ENCODE measurements around the gene CTNNA2. TPM values are rescaled to one million over a fixed set of nuclear protein-coding genes. Genes with fewer than 3 reads are reported as not detected.

The CTNNA2 gene
- total and polyA plus RNA-seq, 2 of the 8 experiments (the other 6 are each of a cell fraction or from before 2014, with no cell fraction given): 3.9 to 9.0 TPM

DNA sequence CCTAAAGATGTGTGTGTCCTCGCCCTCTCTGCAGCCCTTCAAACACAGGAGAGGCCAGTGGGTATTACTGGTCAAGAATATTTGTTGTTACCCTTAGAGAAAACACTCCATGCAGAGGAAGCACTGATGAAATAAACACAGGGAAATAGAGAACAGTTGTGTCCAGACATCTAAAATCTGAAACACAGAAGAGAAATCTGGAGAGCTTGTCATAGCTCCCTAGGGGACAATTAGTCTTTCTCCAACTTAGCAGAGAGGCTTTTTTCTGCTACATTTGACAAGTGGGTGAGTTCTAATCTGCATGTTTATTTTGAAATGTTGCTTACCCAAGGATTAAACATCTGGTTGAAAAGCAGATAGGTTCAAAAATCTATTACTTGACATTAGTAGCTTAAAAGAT lies 190.1 kb downstream of the CTNNA2 start:
- H3K9ac ChIP-seq (replicated peaks in 1 of 4; ENCODE audit: extremely low read depth in 1 of 4, low read depth in 3 of 4, low read length in 3 of 4): no peak overlapping the region
- H4K8ac ChIP-seq (ENCODE audit: extremely low read depth, insufficient read depth, low read length): no peak overlapping the region
- no peaks in the 10 kb centered on the region for H3K79me1 ChIP-seq (ENCODE audit: low read depth, low read length)
- no peak overlapping the region for H3K23ac ChIP-seq (ENCODE audit: insufficient read length)
- no peak for TF ChIP-seq GABPA (IDR thresholded peaks at IDR 0.05; ENCODE audit: borderline replicate concordance, insufficient read depth, low read length)
- no peak for TF ChIP-seq ASH2L (IDR thresholded peaks at IDR 0.05; ENCODE audit: low read length)
- no peak for TF ChIP-seq CREB1 (IDR thresholded peaks at IDR 0.05)
- H3K4me1 ChIP-seq (replicated peaks in 1 of 4; ENCODE audit: control insufficient read depth in 3 of 4, insufficient read depth in 4 of 4, low read length in 3 of 4): no peaks in the 10 kb centered on the region
- no peaks in the 10 kb centered on the region for H3K27me3 ChIP-seq (replicated peaks in 1 of 4; ENCODE audit: control insufficient read depth in 3 of 4, extremely low read depth in 1 of 4, insufficient read depth in 3 of 4, low read length in 3 of 4)
- H2BK15ac ChIP-seq (ENCODE audit: low read length): no peak overlapping the region
- no peaks in the 10 kb centered on the region for H3K23me2 ChIP-seq (ENCODE audit: low read depth, low read length)
- H3K4ac ChIP-seq (replicated peaks; ENCODE audit: insufficient read length, low read depth, low read length): no peak overlapping the region
- no peaks in the 10 kb centered on the region for H4K20me1 ChIP-seq (replicated peaks in 1 of 2; ENCODE audit: control insufficient read depth in 1 of 2, insufficient read depth in 2 of 2, low read length in 2 of 2)
- no peak overlapping the region for H3K4me2 ChIP-seq (ENCODE audit: insufficient read depth in 1 of 2, low read depth in 2 of 2, low read length in 2 of 2)
- ChIA-PET CTCF (ENCODE audit: partially characterized antibody) (no interaction called here), POLR2A (ENCODE audit: partially characterized antibody) (no interaction called here)
- H4K91ac ChIP-seq (replicated peaks; ENCODE audit: insufficient read length, low read length): no peak overlapping the region
- no peak overlapping the region for H3K56ac ChIP-seq (replicated peaks; ENCODE audit: insufficient read length, low read depth, low read length)
- H4K5ac ChIP-seq (ENCODE audit: insufficient read length, low read depth, low read length): no peak overlapping the region
- no peaks in the 10 kb centered on the region for H3K36me3 ChIP-seq (ENCODE audit: control insufficient read depth in 2 of 4, insufficient read depth in 4 of 4, low read length in 3 of 4)
- no peaks in the 10 kb centered on the region for H3K9me3 ChIP-seq (ENCODE audit: insufficient read depth in 2 of 2, low read depth in 1 of 2, low read length in 1 of 2)
- no peak overlapping the region for H3K14ac ChIP-seq (ENCODE audit: insufficient read length)
- no peak overlapping the region for H3K27ac ChIP-seq (ENCODE audit: low read depth, low read length)
- no peak overlapping the region for H2BK5ac ChIP-seq (ENCODE audit: low read depth, low read length)
- no peak overlapping the region for H3K4me3 ChIP-seq (ENCODE audit: extremely low read depth in 1 of 4, insufficient read depth in 2 of 4, low read depth in 3 of 4, low read length in 4 of 4)
- no peak for FAIRE-seq
- no peak overlapping the region for H2AFZ ChIP-seq (ENCODE audit: low read length)
- no peak overlapping the region for H2BK12ac ChIP-seq (ENCODE audit: low read depth, low read length)
- H2BK20ac ChIP-seq (ENCODE audit: low read length): no peak overlapping the region
- no peak overlapping the region for H2AK5ac ChIP-seq (ENCODE audit: low read depth, low read length)
- no peak overlapping the region for H2BK120ac ChIP-seq (replicated peaks; ENCODE audit: low read depth, low read length)
- 95% methylated on average over 1 of the region's 1 CpG; no CpG with 5 or more reads in 1 of the 2 experiments for WGBS, 2 experiments (ENCODE audit: extremely low coverage in 1 of 2, insufficient coverage in 1 of 2, insufficient read length in 1 of 2, insufficient replicate concordance in 2 of 2, low coverage in 1 of 2, low lambda C conversion rate in 2 of 2, missing lambda C conversion rate in 1 of 2)
- no peaks in the 10 kb centered on the region for H3K79me2 ChIP-seq (ENCODE audit: control insufficient read depth in 1 of 2, insufficient read depth in 2 of 2, low read length in 2 of 2)
- H3K18ac ChIP-seq (ENCODE audit: extremely low read depth, low read length): no peak overlapping the region
- DNase-seq (ENCODE audit: low read depth in 1 of 2, low spot score in 2 of 2): no peak

Data from H1 (cell line).